PC-3 (cell line): ENCODE data around the gene ITGB4.

Experiments
- EZH2 ChIP-seq: fragments of 300-600 bp; sonication (generic); IDR thresholded peaks from one replicate; pipeline ENCODE4 v1.6.1; 2017; ENCODE audit warnings: antibody characterized with exemption, mild to moderate bottlenecking, low read length; ENCODE audit not compliant: unreplicated experiment
- TF ChIP-seq, protein P1 (sequence below): fragments of 300-600 bp; sonication (generic); conservative IDR thresholded peaks from 2 replicates; pipeline ENCODE4 v1.5.1; 2017; ENCODE audit warnings: antibody characterized with exemption, low read depth, mild to moderate bottlenecking, low read length

DNA sequence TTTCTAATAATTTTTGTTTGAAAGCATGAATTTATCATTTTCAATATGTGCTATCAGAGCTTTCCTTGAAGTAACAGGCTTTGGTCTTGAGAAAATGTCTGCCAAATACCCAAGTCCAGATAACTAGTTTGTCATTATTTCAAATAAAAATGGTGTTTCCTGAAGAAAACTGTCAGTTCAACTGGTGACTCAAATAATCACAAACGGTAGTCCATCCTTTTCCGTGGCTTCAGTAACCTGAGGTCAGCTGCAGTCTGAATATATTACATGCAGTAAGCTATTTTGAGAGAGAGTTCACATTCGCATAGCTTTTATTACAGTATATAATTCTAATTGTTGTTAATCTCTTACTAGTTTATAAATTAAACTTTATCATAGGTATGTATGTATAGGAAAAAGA, 44.8 kb upstream of the ITGB4 start:
- no peak for TF ChIP-seq EZH2
- TF ChIP-seq, protein P1, sequence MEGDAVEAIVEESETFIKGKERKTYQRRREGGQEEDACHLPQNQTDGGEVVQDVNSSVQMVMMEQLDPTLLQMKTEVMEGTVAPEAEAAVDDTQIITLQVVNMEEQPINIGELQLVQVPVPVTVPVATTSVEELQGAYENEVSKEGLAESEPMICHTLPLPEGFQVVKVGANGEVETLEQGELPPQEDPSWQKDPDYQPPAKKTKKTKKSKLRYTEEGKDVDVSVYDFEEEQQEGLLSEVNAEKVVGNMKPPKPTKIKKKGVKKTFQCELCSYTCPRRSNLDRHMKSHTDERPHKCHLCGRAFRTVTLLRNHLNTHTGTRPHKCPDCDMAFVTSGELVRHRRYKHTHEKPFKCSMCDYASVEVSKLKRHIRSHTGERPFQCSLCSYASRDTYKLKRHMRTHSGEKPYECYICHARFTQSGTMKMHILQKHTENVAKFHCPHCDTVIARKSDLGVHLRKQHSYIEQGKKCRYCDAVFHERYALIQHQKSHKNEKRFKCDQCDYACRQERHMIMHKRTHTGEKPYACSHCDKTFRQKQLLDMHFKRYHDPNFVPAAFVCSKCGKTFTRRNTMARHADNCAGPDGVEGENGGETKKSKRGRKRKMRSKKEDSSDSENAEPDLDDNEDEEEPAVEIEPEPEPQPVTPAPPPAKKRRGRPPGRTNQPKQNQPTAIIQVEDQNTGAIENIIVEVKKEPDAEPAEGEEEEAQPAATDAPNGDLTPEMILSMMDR, result no peak
